ENCODE data around the gene HOXC12. TPM values are rescaled to one million over a fixed set of nuclear protein-coding genes. Genes with fewer than 3 reads are reported as not detected.

The HOXC12 gene
- total RNA-seq, 6 experiments from 2014 or later = not detected

DNA sequence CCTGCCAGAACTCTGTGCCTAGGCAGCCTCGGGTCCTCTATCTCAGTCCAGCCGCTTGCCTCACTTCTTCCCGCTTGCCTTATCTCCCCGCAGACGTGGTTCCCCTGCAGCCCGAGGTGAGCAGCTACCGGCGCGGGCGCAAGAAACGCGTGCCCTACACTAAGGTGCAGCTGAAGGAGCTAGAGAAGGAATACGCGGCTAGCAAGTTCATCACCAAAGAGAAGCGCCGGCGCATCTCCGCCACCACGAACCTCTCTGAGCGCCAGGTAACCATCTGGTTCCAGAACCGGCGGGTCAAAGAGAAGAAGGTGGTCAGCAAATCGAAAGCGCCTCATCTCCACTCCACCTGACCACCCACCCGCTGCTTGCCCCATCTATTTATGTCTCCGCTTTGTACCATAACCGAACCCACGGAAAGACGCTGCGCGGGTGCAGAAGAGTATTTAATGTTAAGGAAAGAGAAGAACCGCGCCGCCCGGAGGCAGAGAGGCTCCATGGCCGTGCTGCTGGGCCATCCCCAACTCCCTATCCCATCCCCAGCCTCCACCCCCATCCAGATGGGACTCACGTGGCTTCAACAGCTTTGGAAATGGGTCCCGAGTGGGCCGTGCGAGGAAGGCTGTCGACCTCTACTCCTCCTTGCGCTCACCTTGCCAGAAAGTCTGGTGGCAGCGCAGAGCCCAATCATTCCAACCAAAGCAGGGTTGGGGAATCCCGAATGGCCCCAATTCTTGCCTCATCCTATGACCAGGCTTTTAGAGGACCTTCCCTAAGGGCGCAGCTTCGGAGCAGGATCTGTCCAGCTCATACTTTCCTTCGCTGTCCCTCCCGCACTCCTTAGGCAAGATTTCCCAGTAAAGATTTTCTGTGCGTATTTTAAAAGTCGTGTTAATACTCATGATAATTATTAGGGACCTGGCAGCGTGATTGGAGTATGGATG lies 9.5 kb upstream of the HOXC12 start:
- Histone ChIP-seq H3K4me3 (no peak overlapping the region), H3K27ac (no peak overlapping the region), H3K9me3 (no peaks in the 10 kb centered on the region), H3K36me3 (no peaks in the 10 kb centered on the region), H3K27me3 (peaks cover 4 to 47% of the 10 kb centered on the region in 2 donors), H3K4me1 (no peaks in the 10 kb centered on the region)
- TF ChIP-seq, protein P1, sequence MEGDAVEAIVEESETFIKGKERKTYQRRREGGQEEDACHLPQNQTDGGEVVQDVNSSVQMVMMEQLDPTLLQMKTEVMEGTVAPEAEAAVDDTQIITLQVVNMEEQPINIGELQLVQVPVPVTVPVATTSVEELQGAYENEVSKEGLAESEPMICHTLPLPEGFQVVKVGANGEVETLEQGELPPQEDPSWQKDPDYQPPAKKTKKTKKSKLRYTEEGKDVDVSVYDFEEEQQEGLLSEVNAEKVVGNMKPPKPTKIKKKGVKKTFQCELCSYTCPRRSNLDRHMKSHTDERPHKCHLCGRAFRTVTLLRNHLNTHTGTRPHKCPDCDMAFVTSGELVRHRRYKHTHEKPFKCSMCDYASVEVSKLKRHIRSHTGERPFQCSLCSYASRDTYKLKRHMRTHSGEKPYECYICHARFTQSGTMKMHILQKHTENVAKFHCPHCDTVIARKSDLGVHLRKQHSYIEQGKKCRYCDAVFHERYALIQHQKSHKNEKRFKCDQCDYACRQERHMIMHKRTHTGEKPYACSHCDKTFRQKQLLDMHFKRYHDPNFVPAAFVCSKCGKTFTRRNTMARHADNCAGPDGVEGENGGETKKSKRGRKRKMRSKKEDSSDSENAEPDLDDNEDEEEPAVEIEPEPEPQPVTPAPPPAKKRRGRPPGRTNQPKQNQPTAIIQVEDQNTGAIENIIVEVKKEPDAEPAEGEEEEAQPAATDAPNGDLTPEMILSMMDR (IDR thresholded peaks at IDR 0.05) = no peak
- no peak for TF ChIP-seq POLR2A (IDR thresholded peaks at IDR 0.05)
- intact Hi-C loops (cut with DNase I) = no loop called here
- 8% methylated on average over 25 of the region's 51 CpGs for WGBS (ENCODE audit: insufficient coverage, low coverage, low lambda C conversion rate, missing lambda C conversion rate)
- ATAC-seq (no peak), DNase-seq (no peak)

DNA sequence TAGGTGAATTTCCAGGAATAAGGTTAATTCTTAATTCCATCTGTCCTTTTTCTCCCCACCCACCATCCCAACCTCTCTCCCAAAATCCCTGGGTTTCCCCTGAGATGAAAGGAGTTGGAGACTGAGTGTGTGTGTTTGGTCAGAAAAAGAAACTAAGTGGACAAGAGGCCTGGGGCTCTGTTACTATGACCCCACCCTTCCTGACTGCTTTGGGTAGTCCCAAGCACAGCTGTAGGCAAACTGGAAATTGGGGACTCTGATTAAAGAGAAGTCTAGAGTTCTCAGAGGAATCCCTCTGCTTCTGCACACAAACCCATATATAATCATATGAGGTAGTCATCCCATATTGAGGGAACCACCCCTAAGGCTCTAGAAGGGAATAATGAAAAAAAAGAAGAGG lies 7.0 kb upstream of the HOXC12 start:
- Histone ChIP-seq H3K4me1 (peaks cover 0 to 3% (median 0%) of the 10 kb centered on the region in 4 donors), H3K4me3 (no peak overlapping the region), H3K9me3 (no peaks in the 10 kb centered on the region), H3K27ac (no peak overlapping the region), H3K27me3 (peaks cover 8 to 60% of the 10 kb centered on the region in 2 donors), H3K36me3 (no peaks in the 10 kb centered on the region)
- no peak for ATAC-seq
- intact Hi-C loops (cut with DNase I) = no loop called here
- DNase-seq = no peak
- no peak for TF ChIP-seq POLR2A (IDR thresholded peaks at IDR 0.05)
- TF ChIP-seq, protein P1 (IDR thresholded peaks at IDR 0.05) = no peak

DNA sequence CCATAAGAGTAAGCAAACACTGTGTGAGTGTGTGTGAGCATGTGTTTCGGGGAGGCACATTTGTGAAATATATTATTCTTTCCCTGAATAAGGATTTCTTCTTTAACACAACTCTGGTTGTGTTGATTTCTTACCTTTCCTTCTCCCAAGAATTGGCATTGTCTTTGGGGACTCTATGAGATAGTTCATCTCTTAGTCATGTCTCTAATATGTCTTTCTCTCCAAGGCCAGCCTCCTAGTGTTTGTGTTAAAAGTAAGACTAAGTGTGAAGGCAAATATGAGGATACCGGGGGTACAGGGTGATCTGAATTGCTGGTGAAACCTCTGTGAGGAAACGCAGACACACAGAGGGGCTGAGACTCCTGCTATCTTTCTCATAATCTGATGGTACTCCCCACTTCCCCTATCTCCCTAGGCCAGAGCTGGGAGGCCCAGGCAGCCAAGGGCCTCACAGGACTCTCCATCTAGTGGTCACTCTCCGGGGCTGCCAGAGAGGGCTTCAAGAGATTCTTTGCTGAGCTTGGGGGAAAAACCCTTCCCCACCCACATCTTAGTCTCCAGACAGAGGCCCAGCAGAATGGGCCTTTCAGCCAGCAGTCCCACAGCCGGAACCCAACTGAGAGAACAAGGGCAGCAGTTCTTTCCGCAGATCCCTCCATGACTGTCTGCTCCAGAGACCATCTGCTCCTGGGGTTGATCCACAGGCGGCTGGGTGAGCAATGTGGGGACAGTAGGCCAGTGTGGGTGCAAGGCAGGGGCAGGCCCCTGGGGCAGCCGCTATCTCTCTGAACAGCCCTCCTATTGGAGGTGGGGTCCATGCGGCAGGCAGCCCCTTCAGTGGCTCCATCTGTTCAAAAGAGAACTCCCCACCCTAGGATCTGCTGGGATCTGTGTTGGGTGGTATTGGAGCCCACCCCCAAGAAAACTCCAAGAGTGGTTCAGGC lies 5.8 kb upstream of the HOXC12 start:
- H3K9me3 ChIP-seq = no peaks in the 10 kb centered on the region
- WGBS (ENCODE audit: insufficient coverage, low coverage, low lambda C conversion rate, missing lambda C conversion rate) = 32% methylated on average over 7 of the region's 9 CpGs
- intact Hi-C loops (cut with DNase I) = no loop called here
- peaks cover 8 to 66% of the 10 kb centered on the region in 2 donors for H3K27me3 ChIP-seq
- DNase-seq (no peak), ATAC-seq (no peak)
- no peaks in the 10 kb centered on the region for H3K36me3 ChIP-seq
- H3K4me1 ChIP-seq = peaks cover 0 to 3% (median 0%) of the 10 kb centered on the region in 4 donors
- no peak overlapping the region for H3K4me3 ChIP-seq
- TF ChIP-seq, protein P1 (IDR thresholded peaks at IDR 0.05) = no peak
- no peak for TF ChIP-seq POLR2A (IDR thresholded peaks at IDR 0.05)
- H3K27ac ChIP-seq = no peak overlapping the region

DNA sequence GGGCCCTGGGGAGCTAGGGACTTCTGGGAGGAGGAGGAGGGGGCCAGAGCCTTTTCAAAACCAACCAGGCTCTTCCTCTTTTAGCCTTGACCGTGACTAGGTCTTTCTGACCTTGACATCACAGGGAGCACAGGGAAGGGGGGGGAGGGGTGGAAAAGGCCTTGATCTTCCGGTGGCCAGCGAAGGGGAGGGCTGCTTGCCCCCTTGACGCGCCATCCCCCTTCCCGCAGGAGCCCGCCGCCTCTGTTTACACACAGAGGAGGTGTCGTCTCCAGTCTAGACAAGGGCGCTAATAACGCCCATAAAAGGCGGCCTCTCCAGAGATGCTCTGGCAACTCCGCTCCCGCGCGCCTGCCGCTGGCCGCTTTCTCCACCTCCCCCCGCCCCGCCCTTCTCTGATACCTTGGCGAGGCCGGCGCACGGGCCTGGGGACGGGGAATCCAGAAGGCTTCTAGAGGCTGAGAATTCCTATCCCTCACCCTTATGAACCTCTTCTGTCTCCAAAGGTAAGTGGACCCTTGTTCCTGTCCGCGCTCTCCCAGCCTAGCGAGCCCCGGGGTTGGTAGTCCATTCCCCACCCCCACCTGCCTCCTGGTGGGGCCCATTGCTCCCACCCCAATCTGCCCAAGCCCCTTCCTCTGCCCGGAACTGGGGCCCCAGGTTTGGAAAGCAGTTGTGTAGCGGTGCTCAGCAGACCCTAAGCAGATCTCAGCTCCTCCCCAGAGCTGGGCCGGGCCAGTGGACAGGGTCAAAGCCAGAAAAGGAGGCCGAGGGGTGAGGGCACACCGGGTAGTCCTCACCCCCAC lies 4.9 kb upstream of the HOXC12 start:
- TF ChIP-seq POLR2A (IDR thresholded peaks at IDR 0.05) = no peak
- TF ChIP-seq, protein P1 (IDR thresholded peaks at IDR 0.05) = no peak
- Histone ChIP-seq H3K9me3 (no peaks in the 10 kb centered on the region), H3K36me3 (no peaks in the 10 kb centered on the region), H3K27ac (no peak overlapping the region), H3K27me3 (peaks cover 8 to 63% of the 10 kb centered on the region in 2 donors), H3K4me3 (no peak overlapping the region), H3K4me1 (peaks cover 0 to 3% (median 0%) of the 10 kb centered on the region in 4 donors)
- intact Hi-C loops (cut with DNase I) = no loop called here
- ATAC-seq = no peak
- no peak for DNase-seq
- WGBS (ENCODE audit: insufficient coverage, low coverage, low lambda C conversion rate, missing lambda C conversion rate) = 1% methylated on average over 12 of the region's 34 CpGs

Data from right lobe of liver (tissue), 6 donors.